GM12878 (cell line): ENCODE data around the gene MPZL1. TPM values are rescaled to one million over a fixed set of nuclear protein-coding genes. Genes with fewer than 3 reads are reported as not detected.

Experiments used
- ATAC-seq: fragments of 200-7000 bp; cut with Tn5 transposase; 3 replicates; pipeline ENCODE4 v1.9.1; 2020; ENCODE audit warnings: mild to moderate bottlenecking, moderate library complexity
- BruUV-seq: library from RNA; stranded (reverse); fragments of 400-500 nt; replicated peaks from 2 replicates; lab custom pipeline; 2021; lab: Mats Ljungman, UMichigan
- CTCF ChIA-PET: fragments of 300-600 bp; sonication (Branson Sonifier 250); formaldehyde crosslinking; extraction: SDS; loops from one replicate; lab custom pipeline; 2021; ENCODE audit warnings: inconsistent platforms; lab: Yijun Ruan, JAX
- POLR2A ChIA-PET: fragments of 350-600 bp; formaldehyde crosslinking; extraction: SDS; loops from one replicate; lab custom pipeline; 2021; ENCODE audit warnings: inconsistent platforms; lab: Charles Lee
- RAD21 ChIA-PET: fragments of 300-600 bp; sonication (Branson Sonifier 250); formaldehyde crosslinking; loops from one replicate; lab custom pipeline; 2023; ENCODE audit warnings: antibody characterized with exemption; ENCODE audit not compliant: unreplicated experiment; lab: Charles Lee
- SMC1A ChIA-PET: fragments of 300-600 bp; sonication (Branson Sonifier 250); formaldehyde crosslinking; loops from one replicate; lab custom pipeline; 2023; ENCODE audit not compliant: unreplicated experiment, uncharacterized antibody; lab: Charles Lee
- DNase-seq: peaks from one replicate; pipeline ENCODE4 v3.0.0-alpha.2; 2011; ENCODE audit warnings: low read depth, low spot score
- FAIRE-seq: peaks from 3 replicates; lab custom pipeline; 2011; peaks lifted over from hg19 to GRCh38; lab: Jason Lieb, UNC
- H2AFZ ChIP-seq: 2 replicates; pipeline ENCODE4 v1.6.0; 2011; ENCODE audit warnings: low read depth, low read length, control low read depth; ENCODE audit not compliant: control insufficient read depth
- H3K27ac ChIP-seq: 2 replicates; pipeline ENCODE4 v1.5.1; 2011; ENCODE audit warnings: control low read depth; ENCODE audit not compliant: control insufficient read depth, insufficient read depth
- H3K27me3 ChIP-seq, 2 experiments: replicated peaks in 1 of 2; 2 replicates each; pipeline versions ENCODE4 v1.6.0 to v1.6.1; 2011; ENCODE audit warnings: low read length in 1 of 2; ENCODE audit not compliant: control insufficient read depth in 2 of 2, insufficient read depth in 2 of 2
- H3K36me3 ChIP-seq, 2 experiments: 2 replicates each; pipeline ENCODE4 v1.5.1; 2011; ENCODE audit warnings: low read length in 1 of 2; ENCODE audit not compliant: control insufficient read depth in 2 of 2, insufficient read depth in 2 of 2
- H3K4me1 ChIP-seq: 2 replicates; pipeline ENCODE4 v1.6.1; 2011; ENCODE audit warnings: mild to moderate bottlenecking, low read length, moderate library complexity, mixed read lengths; ENCODE audit not compliant: control insufficient read depth, insufficient read depth
- H3K4me2 ChIP-seq: 2 replicates; pipeline ENCODE4 v1.6.0; 2011; ENCODE audit warnings: control low read depth; ENCODE audit not compliant: control insufficient read depth, insufficient read depth
- H3K4me3 ChIP-seq: fragments of 200-600 bp; sonication (generic); 2 replicates; pipeline ENCODE4 v1.5.1; 2016
- H3K79me2 ChIP-seq: 2 replicates; pipeline ENCODE4 v1.6.0; 2011; ENCODE audit warnings: low read length; ENCODE audit not compliant: control insufficient read depth, insufficient read depth
- H3K9ac ChIP-seq: 2 replicates; pipeline ENCODE4 v1.8.0; 2011; ENCODE audit warnings: low read length, control low read depth, mixed read lengths; ENCODE audit not compliant: control insufficient read depth, insufficient read depth
- H3K9me3 ChIP-seq: replicated peaks from 3 replicates; pipeline ENCODE4 v1.5.1; 2011; ENCODE audit warnings: mild to moderate bottlenecking, low read length; ENCODE audit not compliant: control insufficient read depth, insufficient read depth
- H4K20me1 ChIP-seq: 2 replicates; pipeline ENCODE4 v1.6.0; 2011; ENCODE audit not compliant: control insufficient read depth, insufficient read depth
- BRCA1 ChIP-seq: IDR thresholded peaks from 2 replicates; pipeline ENCODE4 v1.6.1; 2011; ENCODE audit warnings: low read depth, low read length, improper control_type of control experiment
- FOXK2 ChIP-seq: fragments of 450-650 bp; IDR thresholded peaks from 2 replicates; pipeline ENCODE4 v1.6.1; 2017; ENCODE audit warnings: mild to moderate bottlenecking, moderate library complexity
- KAT2A ChIP-seq: conservative IDR thresholded peaks from 2 replicates; pipeline ENCODE4 v1.6.1; 2011; ENCODE audit warnings: low read depth, low read length; ENCODE audit not compliant: control insufficient read depth
- KDM1A ChIP-seq: fragments of 200-600 bp; sonication (generic); IDR thresholded peaks from 2 replicates; pipeline ENCODE4 v1.6.1; 2016; ENCODE audit warnings: borderline replicate concordance
- RELB ChIP-seq: fragments of 450-650 bp; IDR thresholded peaks from 2 replicates; pipeline ENCODE4 v1.6.1; 2017; ENCODE audit warnings: low read depth, mild to moderate bottlenecking, moderate library complexity
- SKIL ChIP-seq: fragments of 450-650 bp; IDR thresholded peaks from 2 replicates; pipeline ENCODE4 v1.6.1; 2017; ENCODE audit warnings: mild to moderate bottlenecking, low read depth, inconsistent platforms; ENCODE audit not compliant: poor library complexity, severe bottlenecking
- SREBF1 ChIP-seq: IDR thresholded peaks from 2 replicates; pipeline ENCODE4 v1.6.1; 2012; ENCODE audit warnings: mild to moderate bottlenecking, low read length
- ZBTB11 ChIP-seq: fragments of 450-650 bp; formaldehyde crosslinking; IDR thresholded peaks from 2 replicates; pipeline ENCODE4 v1.5.0; 2022; ENCODE audit warnings: mild to moderate bottlenecking, missing genetic modification characterization
- WGBS: methylation state at CpG from one replicate; pipeline ENCODE4 v1.1.6; 2016; ENCODE audit warnings: low lambda C conversion rate; ENCODE audit not compliant: insufficient replicate concordance, insufficient coverage; ENCODE audit errors: missing lambda C conversion rate; 5-methylcytosine and 5-hydroxymethylcytosine counted together
- in situ Hi-C: fragments of 300-500 bp; cut with MboI; formaldehyde crosslinking; loops from 9 replicates; pipeline ENCODE4 v1.14.3; 2018; ENCODE audit warnings: mixed read lengths
- intact Hi-C: fragments of 100-400 bp; cut with micrococcal nuclease; formaldehyde crosslinking; loops from one replicate; pipeline ENCODE4 v1.14.2; 2022; ENCODE audit not compliant: unreplicated experiment
- polyA plus RNA-seq, 11 experiments: library from polyadenylated mRNA; depleted of rRNA in 4 of 11; unstranded in 6 of 11; stranded (reverse) in 5 of 11; fragments of >200 nt; fragmentation: Nextera tagmentation in 4 of 11; fragmentation: Illumina TruSeq in 1 of 11; extraction: Ambion mirVana in 4 of 11; extraction: Trizol in 1 of 11; gene quantifications; 1 replicate in 1 of 11; 2 replicates in 10 of 11; pipeline versions ENCODE4 v1.2.1 to v1.2.3, GENCODE V29; 2011 to 2016; ENCODE audit warnings: inconsistent platforms in 2 of 11, missing spikeins in 2 of 11, low read depth in 1 of 11
- total RNA-seq, 4 experiments: library from RNA; depleted of rRNA in 3 of 4; stranded (reverse); fragments of >200 nt in 3 of 4; fragmentation: Illumina TruSeq in 1 of 4; extraction: Trizol in 1 of 4; gene quantifications; 2 replicates each; pipeline versions ENCODE4 v1.2.1 to v1.2.3, GENCODE V29; 2013 to 2021
- TF ChIP-seq, protein P1 (sequence below): fragments of 450-650 bp; IDR thresholded peaks from 2 replicates; pipeline ENCODE4 v1.6.1; 2017; ENCODE audit warnings: antibody characterized with exemption, mild to moderate bottlenecking, moderate library complexity

The MPZL1 gene
- total and polyA plus RNA-seq, 10 of the 15 experiments (the other 5 are each of a cell fraction or from before 2014, with no cell fraction given): 9.8 to 60.9 (median 45.9) TPM

- H3K27ac ChIP-seq: no peak overlapping the region
- TF ChIP-seq, protein P1, sequence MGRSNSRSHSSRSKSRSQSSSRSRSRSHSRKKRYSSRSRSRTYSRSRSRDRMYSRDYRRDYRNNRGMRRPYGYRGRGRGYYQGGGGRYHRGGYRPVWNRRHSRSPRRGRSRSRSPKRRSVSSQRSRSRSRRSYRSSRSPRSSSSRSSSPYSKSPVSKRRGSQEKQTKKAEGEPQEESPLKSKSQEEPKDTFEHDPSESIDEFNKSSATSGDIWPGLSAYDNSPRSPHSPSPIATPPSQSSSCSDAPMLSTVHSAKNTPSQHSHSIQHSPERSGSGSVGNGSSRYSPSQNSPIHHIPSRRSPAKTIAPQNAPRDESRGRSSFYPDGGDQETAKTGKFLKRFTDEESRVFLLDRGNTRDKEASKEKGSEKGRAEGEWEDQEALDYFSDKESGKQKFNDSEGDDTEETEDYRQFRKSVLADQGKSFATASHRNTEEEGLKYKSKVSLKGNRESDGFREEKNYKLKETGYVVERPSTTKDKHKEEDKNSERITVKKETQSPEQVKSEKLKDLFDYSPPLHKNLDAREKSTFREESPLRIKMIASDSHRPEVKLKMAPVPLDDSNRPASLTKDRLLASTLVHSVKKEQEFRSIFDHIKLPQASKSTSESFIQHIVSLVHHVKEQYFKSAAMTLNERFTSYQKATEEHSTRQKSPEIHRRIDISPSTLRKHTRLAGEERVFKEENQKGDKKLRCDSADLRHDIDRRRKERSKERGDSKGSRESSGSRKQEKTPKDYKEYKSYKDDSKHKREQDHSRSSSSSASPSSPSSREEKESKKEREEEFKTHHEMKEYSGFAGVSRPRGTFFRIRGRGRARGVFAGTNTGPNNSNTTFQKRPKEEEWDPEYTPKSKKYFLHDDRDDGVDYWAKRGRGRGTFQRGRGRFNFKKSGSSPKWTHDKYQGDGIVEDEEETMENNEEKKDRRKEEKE: no peak
- no peak for TF ChIP-seq ZBTB11 (CRISPR knock-in tag)
- TF ChIP-seq FOXK2: no peak
- TF ChIP-seq SREBF1: no peak
- no peak for TF ChIP-seq KAT2A
- no peak for TF ChIP-seq KDM1A
- no peak for TF ChIP-seq RELB
- no peak for TF ChIP-seq SKIL
- no peak for TF ChIP-seq BRCA1
- TF ChIP-seq, all 136 proteins: peak for 0
- H3K4me2 ChIP-seq: no peak overlapping the region
- no peak for DNase-seq
- no peaks in the 10 kb centered on the region for H3K79me2 ChIP-seq
- CTCF ChIA-PET: interaction anchor here (1.3 to 1.8 kb wide), 4 partner anchors 10 to 97 kb away, joined by 4 to 9 read pairs (median 6); no protein-coding TSS in a partner anchor
- H2AFZ ChIP-seq: no peak overlapping the region
- no peak overlapping the region for H3K4me3 ChIP-seq
- POLR2A ChIA-PET: no interaction called here
- RAD21 ChIA-PET: no interaction called here
- SMC1A ChIA-PET: interaction anchor here (0.9 to 1.8 kb wide), 3 partner anchors 9 to 97 kb away, joined by 3 to 5 read pairs (median 4); no protein-coding TSS in a partner anchor
- no peak for ATAC-seq
- H3K9me3 ChIP-seq: no peaks in the 10 kb centered on the region
- no peaks in the 10 kb centered on the region for H3K27me3 ChIP-seq
- in situ Hi-C loops: no loop called here
- H4K20me1 ChIP-seq: no peaks in the 10 kb centered on the region
- BruUV-seq: no TSS peak
- 75% methylated on average over 14 of the region's 14 CpGs for WGBS
- H3K9ac ChIP-seq: no peak overlapping the region
- intact Hi-C loops: no loop called here
- peaks cover 15 to 56% of the 10 kb centered on the region in 2 experiments for H3K36me3 ChIP-seq
- H3K4me1 ChIP-seq: no peaks in the 10 kb centered on the region
- FAIRE-seq: no peak
These were observed 24.1 kb upstream of the MPZL1 start for GRCh38 chr1:167697667-167698141.
